Adrenal gland (tissue), 12 donors: ENCODE measurements around the gene UBE3D. TPM values are rescaled to one million over a fixed set of nuclear protein-coding genes. Genes with fewer than 3 reads are reported as not detected.

Source experiments
- DNase-seq, 7 donors: peaks; one replicate each; pipeline ENCODE4 v3.0.0-alpha.2; 2019 to 2020
- H3K27ac ChIP-seq, 5 donors: fragments of 200-600 bp; sonication (generic) in 4 of 5; 1 replicate in 3 of 5; 2 replicates in 2 of 5; pipeline versions ENCODE4 v1.5.1 to v1.8.0; 2016 to 2020; ENCODE audit warnings: mild to moderate bottlenecking in 1 of 5
- H3K27me3 ChIP-seq: fragments of 200-600 bp; 2 replicates; pipeline ENCODE4 v1.8.0; 2021
- H3K36me3 ChIP-seq, 2 donors: fragments of 200-600 bp; replicated peaks in 1 of 2; 1 replicate in 1 of 2; 2 replicates in 1 of 2; pipeline versions ENCODE4 v1.5.1 to v1.8.0; 2018 to 2022
- H3K4me1 ChIP-seq, 2 donors: fragments of 200-600 bp; replicated peaks in 1 of 2; 1 replicate in 1 of 2; 2 replicates in 1 of 2; pipeline versions ENCODE4 v1.5.1 to v1.8.0; 2018 to 2021
- H3K4me3 ChIP-seq, 4 donors: fragments of 200-600 bp; sonication (generic) in 3 of 4; one replicate each; pipeline ENCODE4 v1.5.1; 2016 to 2018
- H3K9me3 ChIP-seq, 3 donors: fragments of 200-600 bp; sonication (generic) in 1 of 3; replicated peaks in 1 of 3; 1 replicate in 2 of 3; 2 replicates in 1 of 3; pipeline versions ENCODE4 v1.5.1 to v1.8.0; 2016 to 2021
- CTCF ChIP-seq, 6 experiments: fragments of 450-650 bp in 4 of 6; fragments of 200-600 bp in 2 of 6; sonication (generic) in 1 of 6; IDR thresholded peaks; 1 replicate in 5 of 6; 2 replicates in 1 of 6; pipeline versions ENCODE4 v1.5.1 to v1.8.0; 2016 to 2021; ENCODE audit warnings: antibody characterized with exemption in 6 of 6, mild to moderate bottlenecking in 2 of 6, moderate library complexity in 1 of 6
- POLR2A ChIP-seq, 2 donors: fragments of 450-650 bp; IDR thresholded peaks; one replicate each; pipeline ENCODE4 v1.6.1; 2017; ENCODE audit warnings: antibody characterized with exemption in 2 of 2, mild to moderate bottlenecking in 2 of 2, moderate library complexity in 1 of 2
- WGBS, 4 donors: extraction: QIAGEN DNeasy Blood & Tissue Kit in 2 of 4; methylation state at CpG; one replicate each; pipeline versions ENCODE4 v1.1.5 to v1.1.7; 2013 to 2017; 5-methylcytosine and 5-hydroxymethylcytosine counted together
- intact Hi-C, 2 donors: fragments of 100-400 bp; cut with DNase I; formaldehyde crosslinking; loops; one replicate each; pipeline versions ENCODE4 v1.14.1 to v1.15.0; 2022 to 2023
- polyA plus RNA-seq, 3 donors: library from polyadenylated mRNA; stranded (reverse); fragments of 200-250 nt in 2 of 3; fragments of 350-450 nt in 1 of 3; fragmentation: Illumina TruSeq in 1 of 3; extraction: RNeasy Lipid Tissue Mini Kit (QIAGEN cat#74804) in 1 of 3; gene quantifications; one replicate each; pipeline ENCODE4 v1.2.3, GENCODE V29; 2013 to 2014
- total RNA-seq, 9 donors: library from RNA; depleted of rRNA in 4 of 9; stranded (reverse); fragments of >200 nt in 4 of 9; fragments of 120-200 nt in 1 of 9; fragmentation: NEBNext Ultra II Directional in 1 of 9; extraction: Animal tissue kit (Norgen Biotek cat#: 25700) in 1 of 9; gene quantifications; one replicate each; pipeline versions ENCODE4 v1.1.0 to v1.2.4, GENCODE V29; 2013 to 2023
- donor health status: healthy with polysubstance abuse.
- donor health status: Bipolar disorder and iron deficiency.
- donor health status: DM: yes; HTN: yes; CAD: no.
- donor health status: DM: no; HTN: no; CAD: no.
- donor health status: DM: no; HTN: no; CAD: no.
- donor health status: DM: yes; HTN: yes; CAD: no.

UBE3D gene
- total and polyA plus RNA-seq, 12 donors = 1.3 to 15.9 (median 7.7) TPM

- H3K36me3 ChIP-seq = no peaks in the 10 kb centered on the region
- TF ChIP-seq CTCF (IDR thresholded peaks at IDR 0.05) (no peak), POLR2A (IDR thresholded peaks at IDR 0.05) (no peak)
- DNase-seq = no peak
- no peak overlapping the region for H3K27ac ChIP-seq
- H3K4me3 ChIP-seq = no peak overlapping the region
- no peaks in the 10 kb centered on the region for H3K9me3 ChIP-seq
- WGBS, 4 donors = 94 to 97% (median 97%) methylated on average over 1 of the region's 1 CpG
- no peaks in the 10 kb centered on the region for H3K27me3 ChIP-seq
- intact Hi-C loops = no loop called here
- no peaks in the 10 kb centered on the region for H3K4me1 ChIP-seq
Measured at GRCh38 chr6:82976179-82976578, 89.5 kb downstream of the UBE3D start.

GRCh38 chr6:82971877-82972460 is 93.7 kb downstream of the UBE3D start:
- Histone ChIP-seq H3K9me3 (no peaks in the 10 kb centered on the region), H3K36me3 (no peaks in the 10 kb centered on the region), H3K27me3 (no peaks in the 10 kb centered on the region), H3K27ac (no peak overlapping the region), H3K4me3 (no peak overlapping the region), H3K4me1 (no peaks in the 10 kb centered on the region)
- TF ChIP-seq POLR2A (IDR thresholded peaks at IDR 0.05) (no peak), CTCF (IDR thresholded peaks at IDR 0.05) (no peak)
- 96 to 98% (median 98%) methylated on average over 3 of the region's 3 CpGs for WGBS, 4 donors
- no peak for DNase-seq
- intact Hi-C loops = no loop called here

- 90 to 100% (median 93%) methylated on average over 1 of the region's 1 CpG for WGBS, 4 donors
- H3K9me3 ChIP-seq = no peaks in the 10 kb centered on the region
- no peak overlapping the region for H3K4me3 ChIP-seq
- H3K4me1 ChIP-seq = no peaks in the 10 kb centered on the region
- TF ChIP-seq POLR2A (IDR thresholded peaks at IDR 0.05) = no peak
- no peak for TF ChIP-seq CTCF (IDR thresholded peaks at IDR 0.05)
- H3K27ac ChIP-seq = no peak overlapping the region
- intact Hi-C loops = no loop called here
- no peak for DNase-seq
- H3K27me3 ChIP-seq = no peaks in the 10 kb centered on the region
- no peaks in the 10 kb centered on the region for H3K36me3 ChIP-seq
Measured at GRCh38 chr6:82970839-82971238, 94.8 kb downstream of the UBE3D start.

- H3K4me1 ChIP-seq = no peaks in the 10 kb centered on the region
- WGBS, 4 donors = 93 to 97% (median 96%) methylated on average over 2 of the region's 2 CpGs
- no peak overlapping the region for H3K27ac ChIP-seq
- no peak for DNase-seq
- H3K4me3 ChIP-seq = no peak overlapping the region
- no peaks in the 10 kb centered on the region for H3K9me3 ChIP-seq
- intact Hi-C loops = no loop called here
- H3K27me3 ChIP-seq = no peaks in the 10 kb centered on the region
- TF ChIP-seq CTCF (IDR thresholded peaks at IDR 0.05) (no peak), POLR2A (IDR thresholded peaks at IDR 0.05) (no peak)
- no peaks in the 10 kb centered on the region for H3K36me3 ChIP-seq
Measured at GRCh38 chr6:82968708-82969107, 96.9 kb downstream of the UBE3D start.
